ENCODE measurements around the gene GTPBP3. TPM values are rescaled to one million over a fixed set of nuclear protein-coding genes. Genes with fewer than 3 reads are reported as not detected.

The GTPBP3 gene
- total RNA-seq, 1 donor from 2014 or later, result 45.0 TPM

DNA sequence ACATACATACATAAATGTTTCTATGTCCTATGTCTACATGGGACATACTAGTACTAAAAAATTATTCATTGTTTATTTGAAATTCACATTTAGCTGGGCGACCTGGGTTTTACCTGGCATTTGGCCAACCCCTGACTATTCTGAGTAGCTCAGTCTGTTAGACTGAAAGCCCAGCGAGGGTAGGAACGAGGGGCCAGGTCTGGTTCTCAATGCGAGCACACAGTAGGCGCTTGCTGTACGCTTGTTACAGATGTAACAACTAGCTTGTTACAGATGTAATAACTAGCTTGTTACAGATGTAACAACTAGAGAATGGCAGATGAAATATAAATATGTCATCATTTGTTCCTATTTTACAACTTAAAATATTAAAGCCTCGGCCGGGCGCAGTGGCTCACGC is 1.8 kb upstream of the GTPBP3 start:
- peaks cover 19% of the 10 kb centered on the region for H3K4me1 Mint-ChIP-seq
- no peak overlapping the region for H3K27ac Mint-ChIP-seq
- H3K27me3 Mint-ChIP-seq (ENCODE audit: low read depth), result peaks cover 3% of the 10 kb centered on the region
- H3K9me3 Mint-ChIP-seq, result no peaks in the 10 kb centered on the region
- H3K36me3 Mint-ChIP-seq, result peaks cover 8% of the 10 kb centered on the region
- TF ChIP-seq, protein P1, sequence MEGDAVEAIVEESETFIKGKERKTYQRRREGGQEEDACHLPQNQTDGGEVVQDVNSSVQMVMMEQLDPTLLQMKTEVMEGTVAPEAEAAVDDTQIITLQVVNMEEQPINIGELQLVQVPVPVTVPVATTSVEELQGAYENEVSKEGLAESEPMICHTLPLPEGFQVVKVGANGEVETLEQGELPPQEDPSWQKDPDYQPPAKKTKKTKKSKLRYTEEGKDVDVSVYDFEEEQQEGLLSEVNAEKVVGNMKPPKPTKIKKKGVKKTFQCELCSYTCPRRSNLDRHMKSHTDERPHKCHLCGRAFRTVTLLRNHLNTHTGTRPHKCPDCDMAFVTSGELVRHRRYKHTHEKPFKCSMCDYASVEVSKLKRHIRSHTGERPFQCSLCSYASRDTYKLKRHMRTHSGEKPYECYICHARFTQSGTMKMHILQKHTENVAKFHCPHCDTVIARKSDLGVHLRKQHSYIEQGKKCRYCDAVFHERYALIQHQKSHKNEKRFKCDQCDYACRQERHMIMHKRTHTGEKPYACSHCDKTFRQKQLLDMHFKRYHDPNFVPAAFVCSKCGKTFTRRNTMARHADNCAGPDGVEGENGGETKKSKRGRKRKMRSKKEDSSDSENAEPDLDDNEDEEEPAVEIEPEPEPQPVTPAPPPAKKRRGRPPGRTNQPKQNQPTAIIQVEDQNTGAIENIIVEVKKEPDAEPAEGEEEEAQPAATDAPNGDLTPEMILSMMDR (IDR thresholded peaks at IDR 0.05; ENCODE audit: unreplicated experiment), result no peak
- no peak for DNase-seq (ENCODE audit: low spot score in 2 of 2, unreplicated experiment in 2 of 2)
- peak overlapping the region; percentile 76 for H3K4me3 Mint-ChIP-seq

DNA sequence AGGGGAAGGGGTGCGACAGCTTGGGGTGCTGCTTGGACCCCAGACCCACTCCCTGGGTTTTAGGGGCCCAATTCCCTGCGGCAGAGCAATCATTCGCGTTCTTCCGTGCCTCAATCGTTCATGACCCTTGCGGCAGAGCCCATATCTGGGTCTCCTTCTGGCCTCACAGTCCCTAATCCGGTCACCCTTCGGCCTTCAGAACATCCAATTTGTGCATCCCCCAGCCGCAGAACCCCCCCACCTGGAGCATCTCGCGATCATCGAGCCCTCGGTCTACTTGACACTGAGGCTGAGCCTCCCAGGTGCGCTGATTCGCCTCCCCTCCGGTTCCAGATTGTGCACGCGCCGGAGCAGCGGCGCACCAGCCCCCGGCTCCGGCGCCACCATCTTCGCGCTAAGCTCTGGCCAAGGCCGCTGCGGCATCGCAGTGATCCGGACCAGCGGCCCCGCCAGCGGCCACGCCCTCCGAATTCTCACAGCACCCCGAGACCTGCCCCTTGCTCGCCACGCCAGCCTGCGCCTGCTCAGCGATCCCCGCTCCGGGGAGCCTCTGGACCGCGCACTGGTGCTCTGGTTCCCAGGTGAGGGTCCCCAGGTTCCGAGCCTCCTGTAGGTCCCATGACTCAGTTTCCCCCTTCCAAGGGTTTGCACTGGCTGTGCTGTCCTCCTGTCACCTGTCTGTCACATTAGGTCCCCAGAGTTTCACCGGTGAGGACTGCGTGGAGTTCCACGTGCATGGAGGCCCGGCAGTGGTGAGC is 501 bp downstream of the GTPBP3 start:
- Mint-ChIP-seq H3K4me3 (peak overlapping the region; percentile 98), H3K36me3 (peaks cover under 1% of the 10 kb centered on the region), H3K9me3 (no peaks in the 10 kb centered on the region), H3K27me3 (ENCODE audit: low read depth) (no peaks in the 10 kb centered on the region), H3K27ac (peak overlapping the region; percentile 100), H3K4me1 (peaks cover 19% of the 10 kb centered on the region)
- DNase-seq (ENCODE audit: low spot score in 2 of 2, unreplicated experiment in 2 of 2), result no peak
- TF ChIP-seq, protein P1 (IDR thresholded peaks at IDR 0.05; ENCODE audit: unreplicated experiment), result no peak

DNA sequence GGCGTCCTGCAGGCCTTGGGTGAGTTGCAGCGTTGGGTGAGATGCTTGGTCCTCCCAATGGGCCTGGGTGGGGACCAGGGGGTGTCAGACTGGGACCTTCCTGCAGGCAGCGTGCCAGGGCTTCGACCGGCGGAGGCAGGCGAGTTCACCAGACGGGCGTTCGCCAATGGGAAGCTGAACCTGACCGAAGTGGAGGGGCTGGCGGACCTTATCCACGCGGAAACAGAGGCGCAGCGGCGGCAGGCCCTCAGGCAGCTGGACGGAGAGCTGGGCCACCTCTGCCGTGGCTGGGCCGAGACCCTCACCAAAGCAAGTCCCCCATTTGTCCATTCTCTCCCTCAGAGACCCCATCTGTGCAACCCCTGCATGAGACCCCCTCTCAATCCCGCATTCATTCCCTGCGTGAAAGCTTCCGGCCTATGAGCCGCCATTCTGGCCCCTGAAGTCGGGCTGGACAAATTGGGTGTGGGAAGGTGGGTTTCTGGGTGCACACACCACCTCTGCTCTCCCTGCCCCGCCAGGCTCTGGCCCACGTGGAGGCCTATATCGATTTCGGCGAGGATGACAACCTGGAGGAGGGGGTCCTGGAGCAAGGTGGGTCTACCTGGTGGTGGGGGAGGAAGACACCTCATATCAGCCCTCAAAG is 1.2 kb downstream of the GTPBP3 start:
- TF ChIP-seq, protein P1 (IDR thresholded peaks at IDR 0.05; ENCODE audit: unreplicated experiment), result no peak
- no peaks in the 10 kb centered on the region for H3K36me3 Mint-ChIP-seq
- H3K9me3 Mint-ChIP-seq, result no peaks in the 10 kb centered on the region
- no peaks in the 10 kb centered on the region for H3K27me3 Mint-ChIP-seq (ENCODE audit: low read depth)
- H3K27ac Mint-ChIP-seq, result no peak overlapping the region
- no peak for DNase-seq (ENCODE audit: low spot score in 2 of 2, unreplicated experiment in 2 of 2)
- H3K4me1 Mint-ChIP-seq, result peaks cover 19% of the 10 kb centered on the region
- H3K4me3 Mint-ChIP-seq, result peak overlapping the region; percentile 98

DNA sequence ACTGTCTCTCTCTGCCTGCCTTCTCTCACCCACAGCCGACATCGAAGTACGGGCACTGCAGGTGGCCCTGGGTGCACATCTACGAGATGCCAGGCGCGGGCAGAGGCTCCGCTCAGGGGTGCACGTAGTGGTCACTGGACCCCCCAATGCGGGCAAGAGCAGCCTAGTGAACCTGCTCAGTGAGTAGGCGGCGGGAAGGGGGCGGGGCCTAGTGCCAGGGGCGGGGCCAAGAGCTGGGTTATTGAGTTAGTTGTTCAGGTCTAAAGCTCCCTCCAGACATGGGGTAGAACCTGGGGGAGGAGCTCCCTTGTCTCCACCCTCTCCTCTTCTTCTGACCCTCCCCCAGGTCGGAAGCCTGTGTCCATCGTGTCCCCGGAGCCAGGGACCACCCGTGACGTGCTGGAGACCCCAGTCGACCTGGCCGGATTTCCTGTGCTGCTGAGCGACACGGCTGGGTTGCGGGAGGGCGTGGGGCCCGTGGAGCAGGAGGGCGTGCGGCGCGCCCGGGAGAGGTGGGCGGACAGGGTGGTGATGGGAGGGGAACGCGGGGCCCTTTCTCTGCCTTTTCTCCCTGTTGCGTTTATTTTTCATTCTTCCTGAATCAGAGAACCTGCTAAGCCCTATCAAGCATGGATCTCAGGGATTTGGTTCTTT is 1.9 kb downstream of the GTPBP3 start:
- no peaks in the 10 kb centered on the region for H3K9me3 Mint-ChIP-seq
- TF ChIP-seq, protein P1 (IDR thresholded peaks at IDR 0.05; ENCODE audit: unreplicated experiment), result no peak
- no peaks in the 10 kb centered on the region for H3K36me3 Mint-ChIP-seq
- no peak overlapping the region for H3K27ac Mint-ChIP-seq
- H3K27me3 Mint-ChIP-seq (ENCODE audit: low read depth), result no peaks in the 10 kb centered on the region
- no peak for DNase-seq (ENCODE audit: low spot score in 2 of 2, unreplicated experiment in 2 of 2)
- peaks cover 16% of the 10 kb centered on the region for H3K4me1 Mint-ChIP-seq
- peak overlapping the region; percentile 98 for H3K4me3 Mint-ChIP-seq

DNA sequence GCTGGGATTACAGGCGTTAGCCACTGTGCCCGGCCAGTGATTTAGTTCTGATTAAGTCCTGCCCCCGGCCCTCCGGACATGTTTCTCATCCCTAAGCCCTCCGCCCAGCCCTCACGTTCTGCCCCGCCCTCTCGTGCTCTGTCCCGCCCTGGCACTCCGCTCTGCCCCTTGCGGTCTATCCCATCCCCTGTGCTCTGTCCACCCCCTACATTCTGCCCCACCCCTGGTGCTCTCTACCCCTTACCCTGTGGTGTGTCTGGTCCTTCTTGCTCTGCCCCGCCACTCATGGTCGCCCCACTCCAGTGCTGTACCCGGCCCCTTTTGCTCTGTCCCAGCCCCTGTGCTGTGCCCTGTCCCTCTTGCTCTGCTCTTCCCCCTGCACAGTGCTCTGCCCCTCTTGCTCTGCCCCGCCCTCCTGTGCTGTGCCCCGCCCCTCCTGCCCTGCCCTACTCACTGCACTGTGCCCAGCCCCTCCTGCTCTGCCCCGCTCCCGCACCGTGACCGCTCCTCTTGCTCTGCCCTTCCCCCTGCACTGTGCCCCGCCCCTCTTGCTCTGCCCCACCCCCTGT is 3.0 kb downstream of the GTPBP3 start:
- TF ChIP-seq, protein P1 (IDR thresholded peaks at IDR 0.05; ENCODE audit: unreplicated experiment), result no peak
- Mint-ChIP-seq H3K9me3 (no peaks in the 10 kb centered on the region), H3K27ac (no peak overlapping the region), H3K36me3 (no peaks in the 10 kb centered on the region), H3K27me3 (ENCODE audit: low read depth) (no peaks in the 10 kb centered on the region), H3K4me3 (no peak overlapping the region), H3K4me1 (peaks cover 10% of the 10 kb centered on the region)
- no peak for DNase-seq (ENCODE audit: low spot score in 2 of 2, unreplicated experiment in 2 of 2)

Measured in mesothelial cell of epicardium (in vitro differentiated cells).